Measurements from ENCODE around the gene ADORA3. TPM values are rescaled to one million over a fixed set of nuclear protein-coding genes. Genes with fewer than 3 reads are reported as not detected.
A peak's percentile ranks its signal among the peaks of the same experiment; 100 is the strongest.

Gene ADORA3
- total RNA-seq, 2 experiments from 2014 or later, result 0.17 TPM; not detected in 1

DNA sequence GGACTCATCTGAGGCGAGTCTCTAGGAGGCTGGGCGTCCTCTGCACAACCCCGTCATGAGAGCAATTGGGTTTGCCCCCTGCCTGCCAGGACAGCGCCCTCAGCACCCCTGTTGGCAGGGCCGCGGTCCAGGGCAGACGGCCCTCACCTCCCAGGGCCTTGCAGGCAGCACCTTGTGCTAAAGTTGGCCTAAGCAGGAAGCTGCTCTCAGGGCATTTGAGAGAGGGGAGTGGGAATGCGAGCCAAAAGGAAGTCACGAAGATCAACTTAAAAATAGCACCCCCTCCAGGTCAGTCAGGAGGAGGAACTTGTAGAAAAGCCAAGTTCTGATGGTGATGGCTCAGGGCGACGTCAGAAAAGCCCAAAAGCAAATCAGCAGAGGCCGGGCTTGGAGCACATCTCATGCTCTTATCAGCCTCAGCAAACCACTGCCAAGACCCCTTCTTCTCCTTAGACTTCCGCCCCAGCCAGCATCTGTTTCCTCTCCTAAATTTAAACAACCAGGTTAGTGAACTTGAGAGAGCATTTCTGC, 12.6 kb upstream of the ADORA3 start:
- no peaks in the 10 kb centered on the region for H3K79me2 ChIP-seq (ENCODE audit: insufficient read depth, low read depth, low read length)
- TF ChIP-seq EZH2phosphoT487 (IDR thresholded peaks at IDR 0.05; ENCODE audit: borderline replicate concordance, low read depth, low read length), result no peak
- TF ChIP-seq, protein P1, sequence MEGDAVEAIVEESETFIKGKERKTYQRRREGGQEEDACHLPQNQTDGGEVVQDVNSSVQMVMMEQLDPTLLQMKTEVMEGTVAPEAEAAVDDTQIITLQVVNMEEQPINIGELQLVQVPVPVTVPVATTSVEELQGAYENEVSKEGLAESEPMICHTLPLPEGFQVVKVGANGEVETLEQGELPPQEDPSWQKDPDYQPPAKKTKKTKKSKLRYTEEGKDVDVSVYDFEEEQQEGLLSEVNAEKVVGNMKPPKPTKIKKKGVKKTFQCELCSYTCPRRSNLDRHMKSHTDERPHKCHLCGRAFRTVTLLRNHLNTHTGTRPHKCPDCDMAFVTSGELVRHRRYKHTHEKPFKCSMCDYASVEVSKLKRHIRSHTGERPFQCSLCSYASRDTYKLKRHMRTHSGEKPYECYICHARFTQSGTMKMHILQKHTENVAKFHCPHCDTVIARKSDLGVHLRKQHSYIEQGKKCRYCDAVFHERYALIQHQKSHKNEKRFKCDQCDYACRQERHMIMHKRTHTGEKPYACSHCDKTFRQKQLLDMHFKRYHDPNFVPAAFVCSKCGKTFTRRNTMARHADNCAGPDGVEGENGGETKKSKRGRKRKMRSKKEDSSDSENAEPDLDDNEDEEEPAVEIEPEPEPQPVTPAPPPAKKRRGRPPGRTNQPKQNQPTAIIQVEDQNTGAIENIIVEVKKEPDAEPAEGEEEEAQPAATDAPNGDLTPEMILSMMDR (conservative IDR thresholded peaks at IDR 0.05; ENCODE audit: low read length), result peak; percentile 68; the same call in 1 of the 2 replicates
- no peaks in the 10 kb centered on the region for H3K9me2 ChIP-seq (ENCODE audit: insufficient read depth, low read length)
- no peaks in the 10 kb centered on the region for H3K9me3 ChIP-seq (ENCODE audit: low read length)
- peak; percentile 55 for DNase-seq (ENCODE audit: low spot score)
- H3K4me2 ChIP-seq (ENCODE audit: low read length), result peak overlapping the region; percentile 65
- H3K36me3 ChIP-seq (ENCODE audit: insufficient read depth, low read length), result no peaks in the 10 kb centered on the region
- H2AFZ ChIP-seq (ENCODE audit: low read length), result peak overlapping the region; percentile 97
- intact Hi-C loops (cut with micrococcal nuclease; ENCODE audit: unreplicated experiment), result no loop called here
- ChIA-PET CTCF (ENCODE audit: unreplicated experiment) (interaction anchor here (1.0 to 3.2 kb wide), 3 partner anchors 8 to 110 kb away, joined by 3 to 15 read pairs (median 4); no protein-coding TSS in a partner anchor), POLR2A (interaction anchor here (0.9 to 2.3 kb wide), 6 partner anchors 9 to 252 kb away, joined by 3 to 27 read pairs (median 5); partner anchors contain the start of genes ADORA3 and TMIGD3)
- peak overlapping the region; percentile 17 for H3K4me3 ChIP-seq (ENCODE audit: low read depth, low read length, poor library complexity, severe bottlenecking)
- BruUV-seq (replicated peaks), result no TSS peak
- peaks cover 49% of the 10 kb centered on the region for H3K4me1 ChIP-seq (ENCODE audit: insufficient read depth, low read length, poor library complexity, severe bottlenecking)
- no peaks in the 10 kb centered on the region for H4K20me1 ChIP-seq (ENCODE audit: insufficient read depth, low read length)
- peak overlapping the region; percentile 33 for H3K27ac ChIP-seq (ENCODE audit: low read depth, low read length, poor library complexity, severe bottlenecking)

DNA sequence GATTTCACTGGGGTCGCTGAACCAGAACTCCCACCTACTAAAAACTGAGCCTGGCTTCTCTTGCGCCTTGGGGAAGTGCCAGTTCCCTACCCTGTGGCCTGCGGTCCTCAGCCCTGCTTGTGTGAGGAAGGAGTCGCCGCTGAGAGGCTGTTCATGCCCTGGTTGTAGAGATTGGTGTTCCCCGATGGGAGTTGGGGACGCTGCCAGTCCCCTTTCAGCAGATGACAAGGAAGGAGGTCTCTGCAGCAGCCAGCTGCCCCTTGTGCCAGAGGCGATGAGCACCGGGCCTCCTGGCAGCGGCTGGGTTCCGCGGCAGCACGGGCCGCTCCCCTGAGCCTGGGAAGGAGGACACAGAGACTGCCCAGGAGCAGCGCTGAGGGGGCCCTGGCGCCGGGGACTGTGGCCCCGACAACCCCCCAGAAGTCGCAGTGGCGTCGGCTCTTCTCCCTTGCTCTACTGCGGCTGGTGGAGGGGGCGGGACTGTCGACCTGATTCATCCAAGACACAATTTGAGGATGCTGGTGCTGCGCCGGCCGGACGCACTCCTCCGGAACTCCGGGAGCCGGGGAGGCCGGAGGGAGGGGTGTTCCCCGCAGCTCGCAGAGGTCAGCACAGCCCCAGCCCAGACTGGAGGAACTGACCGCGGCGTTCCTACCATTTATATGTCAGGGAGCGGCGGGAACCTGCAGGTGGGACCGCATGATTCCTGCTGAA, 12.0 kb upstream of the ADORA3 start:
- BruUV-seq (replicated peaks), result no TSS peak
- no peaks in the 10 kb centered on the region for H3K9me2 ChIP-seq (ENCODE audit: insufficient read depth, low read length)
- H3K9me3 ChIP-seq (ENCODE audit: low read length), result no peaks in the 10 kb centered on the region
- no peak overlapping the region for H3K27ac ChIP-seq (ENCODE audit: low read depth, low read length, poor library complexity, severe bottlenecking)
- H3K4me3 ChIP-seq (ENCODE audit: low read depth, low read length, poor library complexity, severe bottlenecking), result no peak overlapping the region
- peak overlapping the region; percentile 97 for H2AFZ ChIP-seq (ENCODE audit: low read length)
- intact Hi-C loops (cut with micrococcal nuclease; ENCODE audit: unreplicated experiment), result no loop called here
- TF ChIP-seq, protein P1 (conservative IDR thresholded peaks at IDR 0.05; ENCODE audit: low read length), result no peak
- TF ChIP-seq EZH2phosphoT487 (IDR thresholded peaks at IDR 0.05; ENCODE audit: borderline replicate concordance, low read depth, low read length), result no peak
- POLR2A ChIA-PET, result interaction anchor here (2.2 kb wide), 1 partner anchor 12 kb away, joined by 8 read pairs; the partner anchor contains the start of genes ADORA3 and TMIGD3
- H3K4me1 ChIP-seq (ENCODE audit: insufficient read depth, low read length, poor library complexity, severe bottlenecking), result peaks cover 49% of the 10 kb centered on the region
- H3K36me3 ChIP-seq (ENCODE audit: insufficient read depth, low read length), result no peaks in the 10 kb centered on the region
- no peaks in the 10 kb centered on the region for H4K20me1 ChIP-seq (ENCODE audit: insufficient read depth, low read length)
- CTCF ChIA-PET (ENCODE audit: unreplicated experiment), result interaction anchor here (3.2 kb wide), 1 partner anchor 8 kb away, joined by 15 read pairs; no protein-coding TSS in a partner anchor
- DNase-seq (ENCODE audit: low spot score), result no peak
- no peaks in the 10 kb centered on the region for H3K79me2 ChIP-seq (ENCODE audit: insufficient read depth, low read depth, low read length)
- peak overlapping the region; percentile 65 for H3K4me2 ChIP-seq (ENCODE audit: low read length)
